GM19043 (cell line): Measurements from ENCODE around the gene TIPARP.

ENCODE experiments used
- ATAC-seq: cut with Tn5 transposase; IDR thresholded peaks from one replicate; pipeline ENCODE4 v1.9.1; 2021; ENCODE audit warnings: low read depth; ENCODE audit not compliant: unreplicated experiment

TIPARP gene

DNA sequence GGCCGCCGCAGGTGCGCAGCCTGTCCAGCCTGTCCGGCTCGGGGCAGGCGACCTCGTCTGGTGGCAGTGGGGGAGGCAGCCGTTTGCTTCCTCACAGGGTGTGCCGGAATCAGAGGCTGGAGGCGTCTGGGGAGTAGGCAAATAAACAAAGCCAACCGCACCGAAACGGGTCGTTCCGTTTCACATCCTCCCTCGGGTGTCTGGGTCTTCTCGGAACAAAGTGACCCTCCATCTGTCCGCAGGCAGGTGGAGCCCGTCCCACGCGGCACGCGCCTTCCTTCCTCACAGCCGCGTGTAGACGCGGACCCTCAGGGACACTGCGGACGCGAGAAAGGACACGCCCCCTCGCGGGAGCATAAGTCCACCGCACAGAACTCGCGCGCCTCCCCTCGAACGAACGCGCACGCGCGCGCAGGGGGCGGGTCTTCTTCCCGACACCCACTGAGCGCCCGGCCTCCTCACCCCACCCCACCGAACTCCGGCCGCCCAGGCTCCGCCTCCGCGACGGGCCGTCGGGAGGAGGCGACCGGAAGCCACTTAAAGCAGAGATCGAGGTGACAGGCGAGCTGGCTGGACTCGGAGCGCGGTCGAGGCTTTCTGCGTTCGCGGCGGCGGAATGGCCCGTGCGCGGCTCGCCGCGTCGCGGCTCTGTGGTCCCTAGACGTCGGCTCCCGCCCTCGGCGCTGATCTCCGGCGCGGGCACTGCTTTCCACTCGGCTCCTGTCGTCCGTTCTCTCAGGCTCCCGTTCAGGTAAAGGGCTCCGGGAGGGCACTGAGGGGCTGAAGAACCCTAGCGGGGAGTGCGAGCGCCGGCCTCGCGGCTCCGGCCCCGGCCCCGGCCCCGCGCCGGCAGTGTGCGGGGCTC is at the start of gene TIPARP:
TIPARP (plus strand) TSS at position 545 of the 865 bp plus-strand sequence. CDS start 3,108 bp downstream, outside the sequence.
- ATAC-seq: peak; percentile 80

GRCh38 chr3:156626104-156626503 is 48.3 kb upstream of the TIPARP start:
- ATAC-seq: no peak

DNA sequence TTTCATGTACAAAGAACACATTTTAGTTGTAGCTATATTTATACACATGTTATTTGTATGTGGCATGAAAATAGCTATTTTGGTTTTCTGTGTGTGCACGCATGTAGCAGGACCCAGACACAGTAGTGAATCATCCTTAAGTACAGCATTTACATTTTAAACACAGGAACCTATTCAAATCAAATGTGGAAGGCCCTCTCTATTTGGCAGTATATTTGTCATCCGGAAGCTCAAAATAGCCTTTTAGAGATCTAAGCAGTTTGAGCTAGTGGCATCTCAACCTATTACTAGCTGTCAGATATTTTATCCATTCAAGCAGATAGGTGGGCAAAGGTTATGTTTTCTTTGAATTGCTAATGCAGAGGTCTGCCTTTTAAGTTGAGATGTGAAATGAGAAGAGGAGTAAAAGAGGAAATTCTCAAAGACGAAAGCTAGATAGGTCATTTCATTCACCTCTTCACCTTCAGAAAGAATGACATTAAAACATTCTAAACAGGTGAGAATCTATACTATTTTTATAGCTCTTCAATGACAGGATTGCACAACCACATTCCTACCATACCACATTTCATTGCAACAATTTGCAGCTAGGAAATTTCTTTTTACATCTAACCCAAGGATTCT is 46.3 kb upstream of the TIPARP start:
- ATAC-seq: no peak

- ATAC-seq: no peak
These were observed 45.4 kb upstream of the TIPARP start for GRCh38 chr3:156628836-156629618.

- ATAC-seq: no peak
These were observed 44.2 kb upstream of the TIPARP start for GRCh38 chr3:156630081-156630772.

GRCh38 chr3:156630773-156631093 is 43.7 kb upstream of the TIPARP start:
- no peak for ATAC-seq

DNA sequence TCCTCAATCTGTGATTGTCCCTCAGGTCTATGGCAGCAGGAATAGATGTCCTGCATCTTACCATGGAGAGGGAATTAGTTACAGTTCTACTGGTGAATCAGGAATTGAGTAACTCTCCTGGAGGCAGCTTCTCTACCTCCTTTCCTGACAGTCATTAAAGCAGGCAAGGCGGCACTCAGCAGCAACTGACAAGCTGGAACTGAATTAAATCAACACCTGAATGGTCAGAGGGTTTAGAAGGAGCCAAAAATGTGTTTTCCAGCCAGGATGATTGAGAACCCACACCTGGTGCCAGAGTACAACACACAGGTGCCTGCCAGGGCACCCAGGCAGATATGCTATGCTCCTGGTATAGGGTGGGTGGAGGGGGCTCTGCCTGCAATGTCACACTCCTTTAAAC is 43.1 kb upstream of the TIPARP start:
- no peak for ATAC-seq

DNA sequence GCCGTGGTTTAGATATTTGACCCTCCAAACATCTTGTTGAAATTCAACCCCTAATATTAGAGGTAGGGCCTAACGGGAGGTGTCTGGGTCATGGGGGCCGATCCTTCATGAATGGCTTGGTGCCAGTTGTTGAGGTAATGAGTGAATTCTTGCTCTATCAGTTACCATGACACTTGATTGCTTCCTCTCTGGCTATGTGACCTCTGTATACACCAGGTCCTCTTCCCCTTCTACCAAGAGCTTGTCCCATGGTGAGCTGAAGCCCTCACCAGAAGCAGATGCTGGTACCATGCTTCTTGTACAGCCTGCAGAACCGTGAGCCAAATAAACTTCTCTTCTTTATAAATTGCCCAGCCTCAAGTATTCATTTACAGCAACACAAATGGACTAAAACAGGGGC is 41.8 kb upstream of the TIPARP start:
- ATAC-seq: no peak

- no peak for ATAC-seq
These were observed 41.1 kb upstream of the TIPARP start for GRCh38 chr3:156633335-156633734.

- no peak for ATAC-seq
These were observed 39.4 kb upstream of the TIPARP start for GRCh38 chr3:156635034-156635433.

DNA sequence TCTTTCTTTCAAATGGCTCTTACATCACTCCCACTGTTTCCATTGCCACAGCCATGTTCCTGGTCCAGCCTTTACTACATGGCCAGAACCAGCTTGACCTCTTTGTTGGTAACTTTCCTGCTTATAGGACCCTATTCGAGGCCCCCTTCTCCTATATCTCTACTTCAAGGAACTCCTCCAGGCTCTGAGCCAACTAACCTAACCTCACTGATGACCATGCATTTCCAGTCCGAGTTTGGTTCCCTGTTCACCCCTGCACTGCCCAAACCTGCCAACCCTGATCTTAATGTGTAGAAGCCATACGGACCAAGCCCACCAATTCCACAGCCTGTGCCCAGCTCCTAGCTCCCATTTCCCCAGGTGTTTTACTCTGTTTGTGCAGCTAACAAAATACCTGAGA is 38.4 kb upstream of the TIPARP start:
- no peak for ATAC-seq

GRCh38 chr3:156637480-156638022 is 36.8 kb upstream of the TIPARP start:
- ATAC-seq: no peak

DNA sequence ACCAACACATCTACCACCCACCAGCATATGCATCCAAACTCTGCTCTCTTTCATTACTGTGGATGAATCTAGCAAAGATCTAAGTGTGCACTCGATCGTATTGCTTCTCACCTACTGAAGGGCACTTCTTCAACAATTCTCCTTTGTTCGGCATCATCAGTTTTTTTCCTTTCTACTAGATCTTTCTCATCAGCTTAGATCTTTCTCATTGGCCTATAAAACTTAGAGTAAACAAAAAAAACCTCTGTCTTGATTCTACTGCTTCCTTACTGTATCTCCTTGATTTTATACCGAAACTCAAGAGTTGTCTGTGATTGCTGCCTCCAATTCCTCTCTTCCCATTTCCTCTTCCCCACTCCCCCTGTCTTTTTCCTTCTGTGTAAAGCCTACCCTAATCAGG is 36.1 kb upstream of the TIPARP start:
- no peak for ATAC-seq

DNA sequence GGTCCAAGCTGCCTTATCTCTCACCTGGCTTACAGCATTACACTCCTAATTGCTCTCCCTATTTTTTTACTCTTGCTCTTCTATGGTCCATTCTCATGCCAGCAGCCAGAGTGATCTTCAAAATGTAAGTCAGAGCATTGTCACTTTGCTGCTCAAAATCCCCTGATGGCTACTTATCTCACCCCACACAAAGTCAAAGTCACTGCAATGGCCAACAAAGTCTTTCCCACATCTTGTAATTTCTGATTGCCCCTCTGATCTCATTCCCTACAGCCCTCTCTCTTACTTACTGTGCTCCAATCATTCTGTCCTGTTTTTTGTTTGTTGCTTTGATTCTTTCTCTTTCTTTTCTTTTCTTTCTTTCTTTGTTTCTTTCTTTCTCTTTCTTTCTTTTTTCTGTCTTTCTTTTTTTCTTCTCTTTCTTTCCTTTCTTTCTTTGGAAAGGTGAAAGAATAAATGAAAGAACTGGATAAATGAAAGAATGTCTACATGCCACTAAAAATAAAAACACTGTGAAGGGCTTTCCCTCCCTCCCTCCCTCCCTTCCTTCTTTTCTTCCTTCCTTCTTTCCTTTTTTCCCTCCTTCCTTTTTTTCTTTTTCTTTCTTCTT is 34.9 kb upstream of the TIPARP start:
- no peak for ATAC-seq

- no peak for ATAC-seq
These were observed 32.8 kb upstream of the TIPARP start for GRCh38 chr3:156641618-156641975.

- peak; percentile 13 for ATAC-seq
These were observed 31.4 kb upstream of the TIPARP start for GRCh38 chr3:156642750-156643728.

GRCh38 chr3:156643729-156644389 is 30.5 kb upstream of the TIPARP start:
- ATAC-seq: peak; percentile 78

DNA sequence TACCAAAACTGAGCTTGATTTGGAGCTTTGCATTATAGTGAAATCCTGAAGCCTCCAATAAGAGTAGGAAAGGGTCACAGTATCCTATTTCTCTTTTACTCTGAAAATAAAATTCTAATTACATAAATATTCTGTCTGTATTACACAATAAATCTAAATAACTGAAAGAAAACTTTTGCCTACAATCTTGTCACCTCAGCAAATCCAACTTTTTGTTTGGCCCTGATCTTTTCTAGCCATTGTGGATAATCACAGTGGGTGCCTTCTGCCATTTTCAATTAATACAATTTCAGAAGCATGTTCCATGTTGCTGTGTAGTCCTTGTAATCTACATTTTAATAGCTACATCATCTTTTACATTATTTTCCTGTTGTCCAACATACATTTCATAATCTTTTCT is 29.4 kb upstream of the TIPARP start:
- no peak for ATAC-seq

DNA sequence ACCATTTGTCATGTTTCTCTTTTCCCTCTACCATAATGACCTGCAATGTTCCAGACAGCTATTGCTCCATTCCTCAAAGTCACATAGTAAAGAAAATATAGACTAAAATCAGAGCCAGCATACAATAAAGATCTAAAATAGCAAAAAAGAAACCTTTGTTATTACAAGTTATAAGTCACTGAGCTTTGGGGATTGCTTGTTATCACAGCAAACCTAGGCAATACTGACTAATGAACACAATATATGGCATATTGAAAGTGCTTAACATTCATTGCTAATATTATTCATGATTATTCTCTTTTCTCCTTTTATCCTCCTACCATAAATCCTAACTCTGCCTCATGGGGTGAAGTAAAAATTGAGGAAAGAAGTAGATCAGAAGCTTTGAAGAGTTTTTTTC is 27.4 kb upstream of the TIPARP start:
- no peak for ATAC-seq
